Fibroblast of villous mesenchyme (primary cell): ENCODE data around the gene GP1BB. TPM values are rescaled to one million over a fixed set of nuclear protein-coding genes. Genes with fewer than 3 reads are reported as not detected.

Experiments used
- DNase-seq: peaks from one replicate; pipeline ENCODE4 v3.0.0-alpha.2; 2010; ENCODE audit warnings: low read depth
- H3K4me3 ChIP-seq: 2 replicates; pipeline ENCODE4 v1.5.1; 2011; ENCODE audit warnings: low read depth, mild to moderate bottlenecking, low read length
- total RNA-seq: library from RNA; depleted of rRNA; stranded (reverse); fragments of >200 nt; gene quantifications from 2 replicates; pipeline ENCODE4 v1.2.3, GENCODE V29; 2012
- TF ChIP-seq, protein P1 (sequence below): IDR thresholded peaks from 2 replicates; pipeline ENCODE4 v1.5.1; 2012; ENCODE audit warnings: low read depth, mild to moderate bottlenecking, low read length; ENCODE audit not compliant: insufficient read depth

The GP1BB gene
- total RNA-seq, 1 donor: 0.86 TPM

DNA sequence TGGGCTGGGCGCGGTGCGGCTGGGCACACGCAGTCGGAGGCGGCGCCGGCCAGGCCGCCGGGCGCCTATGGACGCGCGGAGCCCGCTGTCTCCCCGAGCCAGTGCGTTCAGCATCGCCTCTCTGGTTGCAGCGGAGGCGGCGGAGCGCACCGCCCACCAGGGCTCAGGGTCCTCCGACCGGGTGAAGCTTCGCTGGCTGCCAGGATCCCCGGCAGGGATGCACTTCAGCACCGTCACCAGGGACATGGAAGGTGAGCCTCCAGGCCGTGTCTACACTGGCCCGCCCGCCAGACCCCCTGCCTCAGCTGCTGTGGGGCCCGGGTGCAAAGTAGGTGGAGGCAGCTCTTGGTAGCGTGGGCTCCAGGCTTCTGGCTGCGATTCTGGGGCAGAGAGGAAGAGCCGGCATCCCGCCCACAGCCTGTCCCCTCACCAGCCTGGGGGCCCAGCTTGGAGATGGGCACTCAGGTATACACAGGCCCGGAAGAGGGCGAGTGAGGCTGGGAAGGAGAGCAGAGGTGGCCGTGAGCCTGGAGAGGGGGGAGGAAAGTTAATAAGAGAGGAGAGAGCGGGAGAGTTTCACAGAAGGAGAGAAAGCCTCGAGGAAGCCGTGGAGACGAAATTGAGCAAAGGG, 36.2 kb downstream of the GP1BB start:
- TF ChIP-seq, protein P1, sequence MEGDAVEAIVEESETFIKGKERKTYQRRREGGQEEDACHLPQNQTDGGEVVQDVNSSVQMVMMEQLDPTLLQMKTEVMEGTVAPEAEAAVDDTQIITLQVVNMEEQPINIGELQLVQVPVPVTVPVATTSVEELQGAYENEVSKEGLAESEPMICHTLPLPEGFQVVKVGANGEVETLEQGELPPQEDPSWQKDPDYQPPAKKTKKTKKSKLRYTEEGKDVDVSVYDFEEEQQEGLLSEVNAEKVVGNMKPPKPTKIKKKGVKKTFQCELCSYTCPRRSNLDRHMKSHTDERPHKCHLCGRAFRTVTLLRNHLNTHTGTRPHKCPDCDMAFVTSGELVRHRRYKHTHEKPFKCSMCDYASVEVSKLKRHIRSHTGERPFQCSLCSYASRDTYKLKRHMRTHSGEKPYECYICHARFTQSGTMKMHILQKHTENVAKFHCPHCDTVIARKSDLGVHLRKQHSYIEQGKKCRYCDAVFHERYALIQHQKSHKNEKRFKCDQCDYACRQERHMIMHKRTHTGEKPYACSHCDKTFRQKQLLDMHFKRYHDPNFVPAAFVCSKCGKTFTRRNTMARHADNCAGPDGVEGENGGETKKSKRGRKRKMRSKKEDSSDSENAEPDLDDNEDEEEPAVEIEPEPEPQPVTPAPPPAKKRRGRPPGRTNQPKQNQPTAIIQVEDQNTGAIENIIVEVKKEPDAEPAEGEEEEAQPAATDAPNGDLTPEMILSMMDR: no peak
- DNase-seq: no peak
- no peak overlapping the region for H3K4me3 ChIP-seq

DNA sequence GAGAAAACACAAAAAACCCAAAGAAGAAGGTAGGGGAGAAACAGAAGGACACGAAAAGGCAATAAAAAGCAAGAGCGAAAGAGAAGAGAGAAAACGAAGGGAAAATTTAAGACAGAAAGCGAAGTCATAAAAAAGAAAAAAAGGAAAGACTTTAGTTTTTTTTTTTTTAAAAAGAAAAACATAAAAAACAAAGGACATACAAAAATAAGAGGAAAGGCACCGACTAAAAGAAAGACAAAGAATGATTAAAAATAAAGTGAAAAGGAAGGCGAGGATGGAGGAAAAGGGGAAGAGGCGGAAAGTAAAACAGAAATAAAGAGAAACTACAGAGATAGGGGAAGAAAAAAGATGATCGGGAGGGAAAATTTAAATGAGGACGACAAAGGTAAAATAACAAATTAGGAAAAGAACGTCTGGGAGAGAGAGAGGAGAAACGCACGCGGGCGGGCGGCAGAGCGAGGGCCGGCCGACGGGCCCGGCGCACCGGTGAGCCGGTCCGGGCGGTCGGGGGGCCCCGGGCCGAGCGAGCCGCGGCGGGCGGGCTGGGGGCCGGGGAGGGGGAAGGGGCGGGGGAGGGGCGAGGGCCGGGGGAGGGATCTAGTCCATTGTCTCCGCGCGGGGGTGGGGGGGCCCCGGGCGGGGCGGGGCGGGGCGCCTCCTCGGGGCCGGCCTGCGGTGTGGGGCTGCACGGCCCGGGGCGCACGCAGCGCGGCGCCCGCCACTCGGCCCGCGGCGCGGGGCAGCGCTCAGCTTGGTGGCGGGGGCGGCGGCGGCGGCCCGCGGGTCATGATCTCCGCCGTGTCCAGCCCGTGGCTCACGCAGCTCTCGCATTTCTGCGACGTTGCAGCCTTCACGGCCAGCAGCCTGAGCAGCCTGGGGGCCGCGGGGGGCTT, 37.0 kb downstream of the GP1BB start, which contains the start of gene TBX1:
TBX1 (plus strand) TSS at position 721 of the 893 bp plus-strand sequence; CDS start at position 787, 66 bp downstream.
- TF ChIP-seq, protein P1: no peak
- no peak within 1 kb of the TSS for H3K4me3 ChIP-seq
- no peak for DNase-seq

DNA sequence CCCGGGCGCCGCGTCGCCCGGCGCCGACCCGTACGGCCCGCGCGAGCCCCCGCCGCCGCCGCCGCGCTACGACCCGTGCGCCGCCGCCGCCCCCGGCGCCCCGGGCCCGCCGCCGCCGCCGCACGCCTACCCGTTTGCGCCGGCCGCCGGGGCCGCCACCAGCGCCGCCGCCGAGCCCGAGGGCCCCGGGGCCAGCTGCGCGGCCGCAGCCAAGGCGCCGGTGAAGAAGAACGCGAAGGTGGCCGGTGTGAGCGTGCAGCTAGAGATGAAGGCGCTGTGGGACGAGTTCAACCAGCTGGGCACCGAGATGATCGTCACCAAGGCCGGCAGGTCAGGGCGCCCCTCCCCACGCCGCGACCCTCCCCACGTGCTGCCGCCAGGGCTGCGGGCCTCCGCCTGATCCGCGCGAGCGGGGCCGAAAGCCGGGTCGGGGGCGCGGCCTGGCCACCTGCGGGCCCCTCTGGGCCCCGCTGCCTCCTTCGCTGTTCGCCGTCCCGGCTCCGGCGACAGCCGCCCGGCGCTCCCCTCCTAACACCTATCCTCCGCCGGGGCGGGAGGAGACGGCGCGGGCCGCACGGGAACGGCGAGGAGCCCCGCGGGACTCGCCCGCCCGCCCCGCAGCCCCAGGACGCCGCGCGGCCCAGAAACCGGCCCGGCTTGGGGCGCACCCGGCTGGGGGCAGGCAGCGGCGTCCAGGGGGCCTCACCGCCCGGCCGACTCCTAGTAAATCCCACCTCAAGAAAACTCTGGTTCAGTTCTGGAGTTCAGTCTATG, 37.8 kb downstream of the GP1BB start:
- H3K4me3 ChIP-seq: no peak overlapping the region
- TF ChIP-seq, protein P1: no peak
- DNase-seq: no peak

DNA sequence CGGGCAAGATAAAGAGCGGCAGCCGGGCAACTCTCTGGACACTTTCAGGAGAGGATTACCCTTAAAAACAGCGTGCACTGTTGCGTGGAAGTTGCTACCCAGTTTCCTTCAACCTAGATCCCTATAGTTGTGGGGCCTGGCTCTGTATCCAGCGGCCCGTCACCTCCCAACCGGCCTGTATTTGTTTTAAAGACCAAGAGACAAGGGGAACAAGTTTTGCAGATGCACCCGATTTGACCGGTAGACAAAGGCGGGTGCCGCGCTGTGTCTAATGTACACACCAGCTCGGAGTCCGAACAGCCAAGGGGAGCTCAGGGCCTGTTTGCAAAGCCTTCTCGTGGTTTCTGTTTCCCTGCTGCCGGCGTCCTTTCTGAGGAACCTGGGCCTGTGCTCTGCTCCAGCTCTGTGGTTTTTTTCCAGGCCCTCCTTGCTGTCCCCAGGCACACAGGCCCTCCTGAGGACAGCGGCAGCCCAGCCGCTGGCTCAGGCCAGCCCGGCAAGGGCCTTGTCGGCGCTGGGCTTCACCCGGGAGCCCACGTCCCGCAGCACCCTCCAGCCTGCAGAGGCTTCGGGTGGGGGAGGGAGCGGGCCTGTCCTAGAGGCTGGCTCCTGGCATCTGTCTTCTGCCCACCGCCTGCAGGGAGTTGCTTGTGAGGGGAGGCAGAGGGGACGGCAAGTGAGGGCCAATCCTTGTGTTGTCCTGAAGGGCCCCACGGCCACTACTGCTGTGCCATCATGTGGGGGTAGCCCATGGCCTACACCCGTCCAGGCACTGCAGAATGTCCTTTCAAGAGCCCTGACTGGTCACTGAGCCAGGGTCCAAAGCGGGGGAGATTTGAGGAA, 38.6 kb downstream of the GP1BB start:
- no peak overlapping the region for H3K4me3 ChIP-seq
- TF ChIP-seq, protein P1: no peak
- no peak for DNase-seq

DNA sequence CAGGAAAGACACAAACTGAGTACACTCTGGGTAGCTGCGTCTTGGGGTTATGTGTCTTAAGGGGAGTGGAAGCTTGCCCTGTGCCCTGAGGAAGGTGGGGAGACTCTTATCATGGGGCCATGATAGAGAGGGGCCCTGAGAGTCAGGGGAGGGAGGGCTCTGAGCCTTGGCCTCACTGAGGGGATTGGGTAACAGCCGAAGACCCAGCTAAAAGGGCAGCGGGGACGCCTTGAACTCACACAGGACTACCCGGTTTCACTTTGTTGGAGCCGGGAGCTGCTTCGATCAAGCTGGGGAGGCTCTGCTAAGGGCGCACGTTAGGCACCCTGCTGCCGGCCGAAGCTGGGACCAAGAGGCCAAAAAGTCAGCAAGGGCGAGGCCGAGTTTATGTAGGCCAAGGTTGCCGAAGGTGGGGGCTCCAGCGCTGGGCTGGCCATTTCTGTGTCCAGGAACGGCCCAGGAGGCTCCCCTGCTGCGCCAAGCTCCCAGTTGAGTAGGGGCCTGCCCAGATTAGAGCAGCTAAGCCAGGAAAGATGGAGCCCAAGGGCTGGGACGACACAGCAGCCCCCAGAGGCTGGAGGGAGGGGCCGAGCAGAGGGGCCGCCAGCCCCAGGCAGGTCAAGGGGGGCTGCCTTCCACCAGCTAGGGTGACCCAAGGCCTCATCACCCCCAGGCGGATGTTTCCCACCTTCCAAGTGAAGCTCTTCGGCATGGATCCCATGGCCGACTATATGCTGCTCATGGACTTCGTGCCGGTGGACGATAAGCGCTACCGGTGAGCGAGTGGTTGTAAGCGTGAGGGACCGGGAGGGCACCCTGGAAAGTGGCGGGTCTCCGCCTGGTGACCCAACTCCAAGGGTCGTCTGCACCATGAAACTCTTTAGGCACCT, 39.5 kb downstream of the GP1BB start:
- DNase-seq: no peak
- no peak overlapping the region for H3K4me3 ChIP-seq
- TF ChIP-seq, protein P1: no peak
